Neural progenitor cell (in vitro differentiated cells): ENCODE results near the gene PARP6. TPM values are rescaled to one million over a fixed set of nuclear protein-coding genes. Genes with fewer than 3 reads are reported as not detected.

Experiments used
- DNase-seq: peaks from one replicate; pipeline ENCODE4 v3.0.0-alpha.2; 2016; ENCODE audit warnings: low spot score
- H2AFZ ChIP-seq: fragments of 200-600 bp; sonication (generic); replicated peaks from 2 replicates; pipeline ENCODE4 v1.6.1; 2016; ENCODE audit warnings: antibody characterized with exemption
- H3F3A ChIP-seq: fragments of 200-600 bp; sonication (generic); 2 replicates; pipeline ENCODE4 v1.6.1; 2016; ENCODE audit warnings: antibody characterized with exemption, low read depth
- H3K27ac ChIP-seq: fragments of 200-600 bp; sonication (generic); 2 replicates; pipeline ENCODE4 v1.5.1; 2016; ENCODE audit warnings: mild to moderate bottlenecking
- H3K27me3 ChIP-seq: fragments of 200-600 bp; sonication (generic); 2 replicates; pipeline ENCODE4 v1.6.1; 2016; ENCODE audit warnings: mild to moderate bottlenecking, moderate library complexity
- H3K36me3 ChIP-seq: fragments of 200-600 bp; sonication (generic); 2 replicates; pipeline ENCODE4 v1.5.1; 2016
- H3K4me1 ChIP-seq: fragments of 200-600 bp; sonication (generic); 2 replicates; pipeline ENCODE4 v1.6.1; 2016; ENCODE audit warnings: mixed run types
- H3K4me2 ChIP-seq: fragments of 200-600 bp; sonication (generic); 2 replicates; pipeline ENCODE4 v1.6.1; 2016
- H3K4me3 ChIP-seq: fragments of 200-600 bp; sonication (generic); 2 replicates; pipeline ENCODE4 v1.5.1; 2016
- H3K79me2 ChIP-seq: fragments of 200-600 bp; sonication (generic); 2 replicates; pipeline ENCODE4 v1.6.1; 2016; ENCODE audit warnings: low read depth
- H3K9ac ChIP-seq: fragments of 200-600 bp; sonication (generic); 2 replicates; pipeline ENCODE4 v1.6.1; 2016
- H3K9me3 ChIP-seq: fragments of 200-600 bp; sonication (generic); 2 replicates; pipeline ENCODE4 v1.5.1; 2016; ENCODE audit warnings: low read depth
- H4K20me1 ChIP-seq: fragments of 200-600 bp; sonication (generic); 2 replicates; pipeline ENCODE4 v1.6.1; 2016; ENCODE audit warnings: low read depth
- H3K27ac Mint-ChIP-seq: 3 replicates; pipeline ENCODE4 v1.8.0; 2021; ENCODE audit warnings: mixed read lengths
- H3K27me3 Mint-ChIP-seq: 2 replicates; pipeline ENCODE4 v1.8.0; 2022; ENCODE audit warnings: low read depth, mild to moderate bottlenecking, inconsistent platforms, moderate library complexity, mixed read lengths; ENCODE audit not compliant: insufficient read depth
- H3K36me3 Mint-ChIP-seq: 3 replicates; pipeline ENCODE4 v1.8.0; 2021; ENCODE audit warnings: mixed read lengths
- H3K4me1 Mint-ChIP-seq: 3 replicates; pipeline ENCODE4 v1.8.0; 2021; ENCODE audit warnings: mixed read lengths
- H3K4me3 Mint-ChIP-seq: 3 replicates; pipeline ENCODE4 v1.8.0; 2021; ENCODE audit warnings: mild to moderate bottlenecking, moderate library complexity, mixed read lengths
- H3K9me3 Mint-ChIP-seq: 3 replicates; pipeline ENCODE4 v1.8.0; 2020; ENCODE audit warnings: mixed read lengths
- EZH2 ChIP-seq: fragments of 200-600 bp; sonication (generic); IDR thresholded peaks from 2 replicates; pipeline ENCODE4 v1.6.1; 2017; ENCODE audit warnings: antibody characterized with exemption, mild to moderate bottlenecking, moderate library complexity
- EZH2phosphoT487 ChIP-seq: fragments of 200-600 bp; sonication (generic); IDR thresholded peaks from 2 replicates; pipeline ENCODE4 v1.6.1; 2017; ENCODE audit warnings: antibody characterized with exemption
- total RNA-seq: library from RNA; depleted of rRNA; stranded (reverse); fragments of >200 nt; gene quantifications from 2 replicates; pipeline ENCODE4 v1.2.3, GENCODE V29; 2015; ENCODE audit warnings: low replicate concordance
- TF ChIP-seq, protein P1 (sequence below): fragments of 200-600 bp; sonication (generic); IDR thresholded peaks from 2 replicates; pipeline ENCODE4 v1.5.1; 2017; ENCODE audit warnings: antibody characterized with exemption, mild to moderate bottlenecking

PARP6 gene
- total RNA-seq, 1 donor from 2014 or later = 38.6 TPM

DNA sequence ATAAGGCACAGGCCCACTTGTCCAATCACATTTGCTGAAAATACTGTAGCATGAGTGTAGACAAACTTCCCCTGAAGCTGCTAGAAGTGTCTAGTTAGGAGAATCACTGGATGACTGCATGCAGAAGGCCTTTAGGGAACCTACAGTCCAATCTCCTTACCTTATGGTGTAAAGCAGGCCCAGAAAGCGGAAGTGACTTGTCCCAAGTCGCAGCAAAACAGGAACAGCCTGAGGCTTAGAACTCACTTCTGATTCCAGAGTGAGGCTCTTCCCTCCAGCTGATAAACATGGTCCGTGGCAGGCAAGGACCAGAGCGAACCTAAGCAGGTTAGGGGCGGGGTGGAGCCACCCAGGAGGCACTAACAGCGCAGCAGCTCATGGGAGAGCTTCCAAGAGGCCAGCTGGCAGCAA is 77.2 kb downstream of the PARP6 start:
- Histone ChIP-seq H3K79me2 (no peaks in the 10 kb centered on the region), H3K4me1 (peaks cover 8% of the 10 kb centered on the region), H3K4me2 (no peak overlapping the region), H3K36me3 (no peaks in the 10 kb centered on the region), H3K27ac (no peak overlapping the region), H3K9me3 (no peaks in the 10 kb centered on the region), H3K27me3 (peaks cover 84% of the 10 kb centered on the region), H2AFZ (no peak overlapping the region), H4K20me1 (peaks cover 40% of the 10 kb centered on the region), H3F3A (peaks cover 36% of the 10 kb centered on the region), H3K9ac (no peak overlapping the region), H3K4me3 (no peak overlapping the region)
- Mint-ChIP-seq H3K36me3 (peaks cover 13% of the 10 kb centered on the region), H3K27ac (no peak overlapping the region), H3K4me3 (no peak overlapping the region), H3K9me3 (no peaks in the 10 kb centered on the region), H3K4me1 (peaks cover 8% of the 10 kb centered on the region), H3K27me3 (peaks cover 22% of the 10 kb centered on the region)
- no peak for TF ChIP-seq EZH2
- TF ChIP-seq, protein P1, sequence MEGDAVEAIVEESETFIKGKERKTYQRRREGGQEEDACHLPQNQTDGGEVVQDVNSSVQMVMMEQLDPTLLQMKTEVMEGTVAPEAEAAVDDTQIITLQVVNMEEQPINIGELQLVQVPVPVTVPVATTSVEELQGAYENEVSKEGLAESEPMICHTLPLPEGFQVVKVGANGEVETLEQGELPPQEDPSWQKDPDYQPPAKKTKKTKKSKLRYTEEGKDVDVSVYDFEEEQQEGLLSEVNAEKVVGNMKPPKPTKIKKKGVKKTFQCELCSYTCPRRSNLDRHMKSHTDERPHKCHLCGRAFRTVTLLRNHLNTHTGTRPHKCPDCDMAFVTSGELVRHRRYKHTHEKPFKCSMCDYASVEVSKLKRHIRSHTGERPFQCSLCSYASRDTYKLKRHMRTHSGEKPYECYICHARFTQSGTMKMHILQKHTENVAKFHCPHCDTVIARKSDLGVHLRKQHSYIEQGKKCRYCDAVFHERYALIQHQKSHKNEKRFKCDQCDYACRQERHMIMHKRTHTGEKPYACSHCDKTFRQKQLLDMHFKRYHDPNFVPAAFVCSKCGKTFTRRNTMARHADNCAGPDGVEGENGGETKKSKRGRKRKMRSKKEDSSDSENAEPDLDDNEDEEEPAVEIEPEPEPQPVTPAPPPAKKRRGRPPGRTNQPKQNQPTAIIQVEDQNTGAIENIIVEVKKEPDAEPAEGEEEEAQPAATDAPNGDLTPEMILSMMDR = no peak
- TF ChIP-seq EZH2phosphoT487 = no peak
- DNase-seq = no peak

DNA sequence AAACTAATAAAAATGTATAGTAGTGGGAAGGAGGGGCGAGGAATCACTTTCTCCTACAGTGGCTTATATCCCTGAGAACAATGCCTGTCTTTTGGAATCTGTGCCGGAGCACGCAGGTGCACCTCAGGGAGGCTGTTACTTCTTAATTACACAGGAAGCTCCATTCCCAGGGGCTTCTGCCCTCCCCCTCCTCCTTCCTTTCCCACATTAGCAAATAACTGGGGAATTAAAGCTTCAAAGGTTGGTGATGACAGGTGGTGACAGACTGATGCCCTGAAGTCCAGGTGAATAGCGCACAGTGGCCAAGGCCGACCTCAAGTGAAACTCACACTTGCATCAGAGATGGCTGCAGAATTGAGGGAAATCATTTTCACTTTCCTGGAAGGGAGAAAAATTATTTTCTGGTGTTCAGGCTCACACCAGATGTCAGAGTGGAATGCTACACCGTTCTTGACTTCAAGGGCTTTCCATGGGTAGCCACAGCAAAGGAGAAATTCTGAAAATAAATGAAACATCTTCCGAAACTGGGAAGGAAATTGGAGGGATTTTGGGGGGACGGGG is 78.4 kb downstream of the PARP6 start:
- H3K4me1 Mint-ChIP-seq = peaks cover 8% of the 10 kb centered on the region
- no peak overlapping the region for H3K27ac Mint-ChIP-seq
- H3K36me3 Mint-ChIP-seq = peaks cover 6% of the 10 kb centered on the region
- TF ChIP-seq EZH2 (no peak), EZH2phosphoT487 (no peak)
- TF ChIP-seq, protein P1 = no peak
- peaks cover 8% of the 10 kb centered on the region for H3K4me1 ChIP-seq
- no peak overlapping the region for H3K4me3 Mint-ChIP-seq
- H2AFZ ChIP-seq = no peak overlapping the region
- H3K4me3 ChIP-seq = no peak overlapping the region
- no peaks in the 10 kb centered on the region for H3K9me3 Mint-ChIP-seq
- no peaks in the 10 kb centered on the region for H3K79me2 ChIP-seq
- peaks cover 28% of the 10 kb centered on the region for H4K20me1 ChIP-seq
- H3F3A ChIP-seq = peaks cover 25% of the 10 kb centered on the region
- H3K36me3 ChIP-seq = no peaks in the 10 kb centered on the region
- H3K27me3 ChIP-seq = peaks cover 86% of the 10 kb centered on the region
- H3K9me3 ChIP-seq = no peaks in the 10 kb centered on the region
- H3K9ac ChIP-seq = no peak overlapping the region
- H3K27ac ChIP-seq = no peak overlapping the region
- no peak for DNase-seq
- no peak overlapping the region for H3K4me2 ChIP-seq
- peaks cover 22% of the 10 kb centered on the region for H3K27me3 Mint-ChIP-seq

DNA sequence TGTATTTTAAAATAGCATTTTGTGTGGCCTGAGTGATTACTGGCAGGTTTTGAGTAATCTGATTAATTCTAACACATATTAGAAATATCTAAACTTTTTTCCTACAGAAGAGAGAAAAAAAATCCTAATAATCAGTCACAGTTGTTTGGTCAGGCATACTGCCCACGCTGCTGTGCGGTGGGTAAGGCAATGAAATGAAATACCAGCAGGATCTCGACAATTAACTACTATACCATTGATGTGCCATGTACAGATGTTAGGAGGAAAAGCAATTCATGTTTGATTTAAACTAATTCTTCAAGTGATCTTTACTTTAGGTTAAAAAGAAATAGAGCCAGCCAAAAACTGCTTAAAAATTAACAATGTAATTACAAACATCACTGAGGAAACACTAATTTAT is 79.9 kb downstream of the PARP6 start:
- Histone ChIP-seq H2AFZ (no peak overlapping the region), H3K79me2 (no peaks in the 10 kb centered on the region), H3K4me3 (no peak overlapping the region), H3F3A (peaks cover 14% of the 10 kb centered on the region), H4K20me1 (peaks cover 16% of the 10 kb centered on the region), H3K9ac (no peak overlapping the region), H3K27me3 (peaks cover 73% of the 10 kb centered on the region), H3K27ac (no peak overlapping the region), H3K36me3 (no peaks in the 10 kb centered on the region), H3K9me3 (no peaks in the 10 kb centered on the region), H3K4me2 (no peak overlapping the region), H3K4me1 (peaks cover 8% of the 10 kb centered on the region)
- TF ChIP-seq EZH2phosphoT487 = no peak
- TF ChIP-seq, protein P1 = no peak
- TF ChIP-seq EZH2 = no peak
- no peak for DNase-seq
- H3K27me3 Mint-ChIP-seq = peaks cover 17% of the 10 kb centered on the region
- H3K27ac Mint-ChIP-seq = no peak overlapping the region
- H3K4me1 Mint-ChIP-seq = peaks cover 3% of the 10 kb centered on the region
- no peaks in the 10 kb centered on the region for H3K9me3 Mint-ChIP-seq
- no peaks in the 10 kb centered on the region for H3K36me3 Mint-ChIP-seq
- H3K4me3 Mint-ChIP-seq = no peak overlapping the region

Other genes starting within 250 kb of the PARP6 start
- 19.6 and 38.5 TPM in 2 replicates for gene MYO9A, start 154.4 kb downstream of the PARP6 start, total RNA-seq
- gene SENP8, start 154.2 kb downstream of the PARP6 start, total RNA-seq = 9.0 and 13.5 TPM in 2 replicates
- gene GRAMD2A, start 74.8 kb downstream of the PARP6 start, total RNA-seq = 0.40 and 0.43 TPM in 2 replicates
- 1,033 and 1,163 TPM in 2 replicates for gene PKM, start 41.4 kb downstream of the PARP6 start, total RNA-seq
- gene CELF6, start 47.6 kb upstream of the PARP6 start, total RNA-seq = 0.19 and 0.95 TPM in 2 replicates
- gene HEXA, start 103.5 kb upstream of the PARP6 start, total RNA-seq = 34.5 and 44.6 TPM in 2 replicates
- gene TMEM202, start 125.8 kb upstream of the PARP6 start, total RNA-seq = not detected in 2 replicates
- gene ARIH1, start 201.8 kb upstream of the PARP6 start, total RNA-seq = 53.5 and 68.0 TPM in 2 replicates